NCI-H446 (cell line): ENCODE data around the gene ENKD1.
"Not testable (repeated sequence)": the region's sequence is repeated elsewhere in the genome, so short reads cannot be mapped to it uniquely, and the experiment has no call there.

ENCODE experiments used
- DNase-seq, 2 experiments: peaks; one replicate each; lab custom pipeline; 2025; lab: John Stamatoyannopoulos, UW

ENKD1 gene, protein sequence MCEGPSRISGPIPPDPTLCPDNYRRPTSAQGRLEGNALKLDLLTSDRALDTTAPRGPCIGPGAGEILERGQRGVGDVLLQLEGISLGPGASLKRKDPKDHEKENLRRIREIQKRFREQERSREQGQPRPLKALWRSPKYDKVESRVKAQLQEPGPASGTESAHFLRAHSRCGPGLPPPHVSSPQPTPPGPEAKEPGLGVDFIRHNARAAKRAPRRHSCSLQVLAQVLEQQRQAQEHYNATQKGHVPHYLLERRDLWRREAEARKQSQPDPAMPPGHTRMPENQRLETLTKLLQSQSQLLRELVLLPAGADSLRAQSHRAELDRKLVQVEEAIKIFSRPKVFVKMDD

DNA sequence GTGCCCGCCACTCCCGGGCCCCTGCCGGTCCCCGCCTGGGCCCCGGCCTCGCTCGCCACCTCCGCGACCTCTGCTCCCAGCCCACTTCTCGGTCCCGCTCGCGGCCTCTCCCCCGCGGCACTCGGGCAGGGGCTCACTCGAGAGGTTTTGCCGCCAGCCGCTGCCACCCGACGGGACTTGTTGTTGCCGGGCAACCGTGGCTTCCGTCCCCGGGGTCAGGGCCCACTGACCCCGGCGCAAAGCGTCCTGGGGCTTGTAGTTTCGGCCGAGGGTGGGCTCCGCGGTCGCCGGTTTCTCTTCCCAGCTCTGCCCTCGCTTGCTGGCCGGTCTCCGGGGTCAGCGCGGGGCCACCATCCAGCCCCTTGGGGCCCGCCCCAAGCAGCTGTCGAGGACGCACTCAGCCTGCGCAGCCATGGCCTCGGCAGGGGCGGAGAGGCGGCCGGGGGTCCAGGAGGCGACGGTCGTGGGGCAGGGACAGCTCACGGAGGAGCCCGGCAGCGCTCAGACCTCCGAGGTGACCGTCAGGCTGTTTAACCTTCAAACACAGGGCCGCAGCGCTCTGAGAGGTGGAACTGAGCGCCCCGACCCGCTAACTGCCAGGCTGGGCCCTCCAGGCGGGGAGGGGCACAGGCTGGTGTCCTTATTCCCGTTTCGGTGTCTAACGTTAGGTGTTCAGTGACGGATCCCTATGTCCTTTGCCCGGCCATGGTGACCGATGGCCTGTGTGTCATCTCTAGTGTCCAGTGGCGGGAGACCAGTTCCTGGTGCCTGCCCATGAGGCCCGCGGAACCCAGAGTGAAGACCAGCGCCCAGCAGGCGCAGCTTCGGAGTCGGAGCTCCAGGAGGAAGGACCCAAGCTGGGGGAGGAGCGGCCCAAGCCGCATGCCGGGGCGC, at the start of gene ENKD1, which contains the start of gene C16orf86:
Gene ENKD1 (minus strand): TSS at position 192 of the 894 bp plus-strand sequence. CDS start 308 bp downstream, outside the sequence.
Gene C16orf86 (plus strand): TSS at position 256 of the 894 bp plus-strand sequence. CDS start 157 bp downstream, at position 413.
- DNase-seq = peak in 1 of 2 experiments; percentile 71

DNA sequence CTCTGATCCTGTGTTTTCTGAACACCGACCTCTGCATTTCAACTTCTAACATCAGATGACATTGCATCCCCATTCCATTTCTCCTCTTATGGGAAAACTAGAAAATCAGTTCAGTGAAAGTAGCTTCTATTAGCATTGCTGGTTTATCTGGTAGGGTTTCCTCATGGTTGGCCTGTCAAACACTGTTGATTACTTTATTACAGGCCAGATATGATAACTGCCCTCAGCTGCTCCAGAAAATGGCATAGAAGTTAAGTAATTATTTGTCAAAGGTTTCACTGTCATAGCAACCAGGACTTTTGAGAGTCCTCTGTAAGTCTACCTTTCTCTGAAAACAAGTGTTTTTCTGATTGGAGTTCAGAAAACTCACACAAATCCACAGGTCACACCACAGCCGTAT, 49.5 kb upstream of the ENKD1 start:
- no peak for DNase-seq

DNA sequence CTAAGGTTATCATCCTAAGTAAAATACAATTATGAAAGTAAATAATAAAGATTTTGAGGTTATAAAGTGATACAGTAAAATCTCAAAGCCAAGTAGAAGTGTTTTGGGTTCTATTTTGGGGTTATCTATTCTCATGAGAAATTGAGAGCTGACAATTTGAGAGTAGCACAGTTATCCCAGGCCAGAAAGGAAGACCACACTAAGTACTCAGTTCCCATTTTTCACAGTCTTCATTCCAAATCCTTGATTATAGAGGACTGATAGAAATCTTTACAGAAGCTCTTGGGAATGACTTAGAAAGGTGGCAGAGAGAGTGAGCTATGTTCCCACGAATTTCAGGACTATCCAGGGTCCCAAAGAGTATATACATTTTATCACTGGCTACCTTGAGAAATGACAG, 48.0 kb upstream of the ENKD1 start:
- DNase-seq = no peak

DNA sequence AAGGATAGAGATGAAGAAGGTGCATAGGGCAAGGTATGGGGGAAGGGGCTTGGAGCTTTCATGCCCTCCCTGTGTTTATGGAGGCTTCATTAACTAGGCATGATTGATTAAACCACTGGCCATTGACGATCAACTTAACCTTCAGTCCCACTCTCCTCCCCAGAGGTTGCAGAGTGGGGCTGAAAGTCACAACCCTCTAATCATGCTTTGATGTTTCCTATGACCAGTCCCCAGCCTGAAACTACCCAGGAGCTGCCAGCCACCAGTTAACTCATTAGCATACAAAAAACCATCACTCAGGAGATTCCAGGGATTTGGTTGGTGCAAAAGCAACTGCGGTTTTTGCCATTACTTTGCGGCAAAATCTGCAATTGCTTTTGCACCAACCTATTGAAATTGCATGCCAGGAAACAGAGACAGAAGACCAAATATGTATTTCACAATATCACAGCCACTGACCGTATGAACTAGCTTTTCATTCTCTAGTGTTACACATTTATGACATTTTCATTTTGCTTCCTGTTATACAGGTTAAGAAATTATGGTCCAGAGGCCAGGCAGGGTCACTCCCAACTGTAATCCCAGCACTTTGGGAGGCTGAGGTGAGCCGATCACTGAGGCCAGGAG, 47.2 kb upstream of the ENKD1 start:
- no peak for DNase-seq

DNA sequence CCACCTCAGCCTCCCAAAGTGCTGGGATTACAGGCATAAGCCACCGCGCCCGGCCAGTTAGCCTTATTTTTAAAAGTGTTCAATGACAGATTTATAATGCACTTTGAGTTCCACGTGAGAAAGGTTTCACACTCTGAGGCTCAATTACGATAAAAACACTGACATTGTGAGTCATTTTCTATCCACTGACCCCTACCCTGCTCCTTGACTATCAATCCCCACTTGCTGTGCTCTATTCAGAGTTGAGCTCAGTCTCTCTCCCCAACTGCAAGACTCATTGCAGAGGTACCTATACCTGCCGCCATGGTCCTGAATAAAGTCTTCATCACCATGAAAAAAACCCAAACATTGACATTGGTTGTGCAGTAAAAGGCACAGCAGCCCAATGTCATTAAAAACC, 44.1 kb upstream of the ENKD1 start:
- DNase-seq = no peak

DNA sequence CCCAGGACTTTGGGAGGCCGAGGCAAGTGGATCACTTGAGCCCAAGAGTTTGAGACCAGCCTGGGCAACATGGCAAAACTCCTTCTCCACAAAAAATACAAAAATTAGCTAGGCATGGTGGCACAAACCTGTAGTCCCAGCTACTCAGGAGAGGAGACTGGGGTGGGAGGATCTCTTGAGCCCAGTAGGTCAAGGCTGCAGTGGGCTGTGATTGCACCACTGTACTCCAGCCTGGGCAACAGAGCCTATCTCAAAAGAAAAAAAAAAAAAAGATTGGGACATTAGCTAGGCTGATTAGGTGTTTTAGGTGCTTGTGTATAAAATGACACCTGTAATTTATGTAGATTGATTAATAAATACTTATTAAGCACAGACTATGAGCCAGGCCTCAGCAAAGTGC, 42.5 kb upstream of the ENKD1 start:
- DNase-seq = no peak

DNA sequence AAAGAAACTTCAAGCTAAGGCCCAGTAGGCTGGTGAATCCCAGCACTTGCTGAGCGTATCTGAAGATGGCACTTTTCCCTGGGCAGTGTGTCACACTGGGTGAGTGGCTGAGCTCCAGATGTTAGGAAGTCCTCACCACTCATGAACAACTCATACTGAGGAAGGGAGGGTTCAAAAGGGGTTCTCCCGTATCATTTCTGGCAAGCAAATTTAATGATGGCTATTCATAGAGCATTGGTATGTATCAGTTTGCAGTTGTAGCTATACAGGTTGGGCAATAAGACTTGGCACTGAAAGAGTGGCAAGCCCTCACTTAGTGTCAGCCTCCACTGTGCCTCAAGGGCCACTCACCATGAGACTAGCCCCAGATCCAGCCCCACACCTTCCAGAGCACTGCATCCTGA, 41.8 kb upstream of the ENKD1 start:
- DNase-seq = no peak

DNA sequence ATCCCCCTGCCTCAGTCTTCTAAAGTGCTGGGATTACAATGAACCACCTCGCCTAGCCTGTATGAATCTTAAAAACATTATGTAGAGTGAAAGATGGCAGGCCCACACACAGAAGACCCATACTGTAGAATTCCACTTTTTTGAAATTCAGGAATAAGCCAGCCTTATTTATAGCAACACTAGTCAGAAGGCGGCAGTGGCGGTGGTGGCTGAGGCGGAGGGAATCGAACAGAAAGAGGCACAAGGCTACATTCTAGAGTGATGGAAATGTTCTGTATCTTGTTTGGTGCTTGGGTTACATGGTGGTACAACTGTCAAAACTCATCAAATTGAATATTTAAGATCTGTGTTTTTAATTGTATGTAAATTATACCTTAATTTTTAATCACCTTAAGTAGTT, 41.2 kb upstream of the ENKD1 start:
- DNase-seq = no peak

DNA sequence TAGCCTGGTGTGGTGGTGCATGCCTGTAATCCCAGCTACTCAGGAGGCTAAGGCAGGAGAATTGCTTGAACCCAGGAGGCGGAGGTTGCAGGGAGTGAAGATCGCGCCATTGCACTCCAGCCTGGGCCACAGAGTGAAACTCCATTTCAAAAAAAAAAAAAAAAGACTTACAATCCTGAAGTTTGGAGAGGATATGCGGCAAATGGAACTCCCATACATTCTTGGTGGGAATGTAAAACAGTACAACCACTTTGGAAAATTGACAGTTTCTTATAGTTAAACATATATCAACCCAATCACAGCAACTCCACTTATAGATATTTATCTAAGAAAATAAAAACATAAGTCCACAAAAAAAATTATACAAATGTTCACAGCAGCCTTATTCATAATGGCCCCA, 40.7 kb upstream of the ENKD1 start:
- DNase-seq = no peak

DNA sequence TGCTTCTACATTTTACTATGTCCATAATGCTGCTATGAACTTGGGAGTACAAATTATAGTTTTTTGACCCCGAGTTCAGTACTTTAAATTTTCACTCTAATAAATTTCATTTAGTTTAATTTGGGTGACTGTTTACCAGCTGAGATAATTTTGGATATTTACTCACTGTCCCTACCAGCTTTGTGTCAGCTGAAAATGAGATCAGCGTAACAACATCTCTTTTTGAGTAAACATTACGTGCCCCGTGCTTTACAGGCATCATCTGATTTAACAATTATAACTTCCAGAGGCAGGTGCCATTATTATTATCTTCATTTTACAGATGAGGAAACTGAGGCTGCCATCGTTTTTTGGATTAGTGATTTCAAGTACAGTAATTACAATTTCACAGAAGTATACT, 37.6 kb upstream of the ENKD1 start:
- no peak for DNase-seq

DNA sequence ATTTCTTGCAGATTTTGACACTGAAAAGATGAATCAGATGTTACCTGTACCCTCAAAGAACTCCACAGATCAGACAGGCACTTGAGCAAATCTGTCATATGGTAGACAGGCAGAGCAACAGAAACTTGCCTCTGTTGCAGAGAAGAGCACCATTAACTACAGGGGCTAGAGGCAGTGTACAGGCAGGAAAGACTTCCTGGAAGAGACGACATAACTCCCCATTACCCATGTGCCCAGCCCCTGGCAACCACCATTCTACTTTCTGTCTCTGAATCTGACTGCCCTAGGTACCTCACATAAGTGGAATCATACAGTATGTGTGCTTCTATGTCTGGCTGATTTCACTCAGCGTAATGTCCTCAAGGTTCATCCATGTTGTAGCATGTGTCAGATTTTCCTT, 37.1 kb upstream of the ENKD1 start:
- DNase-seq = no peak

DNA sequence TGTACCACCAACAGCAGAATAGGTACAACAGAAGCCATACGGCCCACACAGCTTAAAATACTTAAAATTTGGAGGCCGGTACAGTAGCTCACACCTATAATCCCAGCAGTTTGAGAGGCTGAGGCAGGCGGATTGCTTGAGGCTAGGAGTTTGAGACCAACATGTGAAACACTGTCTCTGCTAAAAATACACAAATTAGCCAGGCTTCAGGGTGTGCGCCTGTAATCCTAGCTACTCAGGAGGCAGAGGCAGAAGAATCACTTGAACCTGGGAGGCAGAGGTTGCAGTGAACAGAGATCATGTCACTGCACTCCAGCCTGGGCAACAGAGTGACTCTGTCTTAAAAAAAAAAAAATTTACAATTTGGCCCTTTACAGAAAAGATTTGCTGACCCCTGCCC, 35.6 kb upstream of the ENKD1 start:
- no peak for DNase-seq

DNA sequence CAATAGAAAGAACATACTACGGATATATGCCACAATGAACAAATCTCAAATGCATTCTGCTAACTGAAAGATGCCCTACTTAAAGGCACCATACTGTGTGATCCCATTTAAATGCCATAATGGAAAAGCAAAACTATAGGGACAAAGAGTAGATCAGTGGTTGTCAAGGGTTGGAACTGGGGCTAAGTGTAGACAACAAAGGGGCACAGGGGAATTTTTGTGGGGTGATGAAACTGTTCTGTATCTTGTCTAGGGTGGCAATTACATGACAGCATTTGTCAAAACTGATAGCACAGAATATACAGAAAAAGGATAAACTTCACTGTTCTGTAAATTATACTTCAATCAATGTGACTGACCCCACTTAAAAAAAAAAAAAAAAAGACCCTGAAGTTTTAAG, 34.9 kb upstream of the ENKD1 start:
- no peak for DNase-seq

DNA sequence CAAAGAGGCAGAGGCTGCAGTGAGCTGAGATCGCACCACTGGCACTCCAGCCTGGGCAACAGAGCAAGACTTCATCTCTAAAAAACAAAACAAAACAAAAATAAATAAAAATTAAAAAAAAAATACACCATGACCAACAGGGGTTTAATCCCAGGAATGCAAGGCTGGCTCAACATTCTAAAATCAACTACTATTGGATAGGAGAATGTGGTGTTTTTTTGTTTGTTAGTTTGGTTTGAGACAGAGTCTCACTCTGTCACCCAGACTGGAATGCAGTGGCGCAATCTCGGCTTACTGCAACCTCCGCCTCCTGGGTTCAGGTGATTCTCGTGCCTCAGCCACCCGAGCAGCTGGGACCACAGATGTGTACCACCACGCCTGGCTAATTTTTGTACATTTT, 32.7 kb upstream of the ENKD1 start:
- no peak for DNase-seq

DNA sequence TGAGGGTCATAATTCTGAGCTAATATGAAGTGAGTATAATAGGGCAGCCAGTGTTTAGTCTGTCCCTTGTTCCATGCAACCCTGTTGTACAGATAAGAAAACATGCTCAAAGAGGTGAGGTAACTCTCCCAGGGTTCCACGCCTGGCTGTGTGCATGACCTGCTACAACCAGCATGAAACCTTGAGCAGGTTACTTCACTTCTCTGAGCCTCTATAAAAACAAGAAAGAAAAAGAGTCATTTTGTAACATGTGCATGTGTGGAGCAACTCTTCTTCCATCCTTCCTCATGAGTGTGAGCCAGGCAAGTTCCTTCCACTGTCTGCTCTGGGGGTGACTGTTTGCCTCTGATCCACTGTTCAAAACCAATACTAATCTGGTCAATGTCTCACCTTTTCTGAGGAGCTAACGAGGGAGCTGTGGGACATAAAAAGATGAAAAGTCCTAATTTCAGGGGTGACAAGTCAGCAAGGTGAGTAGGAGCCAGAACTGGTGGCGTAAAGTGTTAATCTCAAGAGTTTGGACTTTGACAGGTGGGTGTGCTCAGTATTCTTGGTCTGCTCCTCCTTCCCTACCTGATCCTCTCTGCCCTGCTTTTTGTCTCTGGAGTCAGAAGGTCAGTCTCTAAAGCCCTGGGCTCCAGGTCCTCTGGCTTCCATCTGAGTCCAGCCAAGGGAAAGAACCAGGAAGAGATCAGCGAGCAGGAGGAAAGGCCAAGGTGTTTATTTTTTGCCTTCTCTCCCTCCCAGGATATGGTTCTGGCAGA, 31.1 kb upstream of the ENKD1 start:
- DNase-seq = no peak

DNA sequence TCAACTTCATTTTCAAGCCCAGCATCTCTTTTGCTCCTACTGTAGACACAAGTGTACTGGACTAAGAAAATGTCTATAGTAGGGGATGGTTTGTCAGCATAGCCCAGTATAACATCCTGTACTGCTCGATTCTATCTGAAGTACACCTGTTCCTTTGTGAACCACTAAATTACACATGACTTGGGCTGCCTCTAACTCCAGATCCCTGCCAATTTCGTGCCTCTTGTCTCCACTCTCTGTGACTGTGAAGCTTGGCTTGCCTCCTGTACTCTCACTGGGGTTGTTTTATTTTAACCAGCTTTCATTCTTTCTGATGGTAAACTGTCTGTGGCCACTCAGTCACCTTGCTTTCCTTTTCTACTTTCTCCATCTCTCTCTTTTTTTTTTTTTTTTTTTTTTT, 28.1 kb upstream of the ENKD1 start:
- DNase-seq = no peak

DNA sequence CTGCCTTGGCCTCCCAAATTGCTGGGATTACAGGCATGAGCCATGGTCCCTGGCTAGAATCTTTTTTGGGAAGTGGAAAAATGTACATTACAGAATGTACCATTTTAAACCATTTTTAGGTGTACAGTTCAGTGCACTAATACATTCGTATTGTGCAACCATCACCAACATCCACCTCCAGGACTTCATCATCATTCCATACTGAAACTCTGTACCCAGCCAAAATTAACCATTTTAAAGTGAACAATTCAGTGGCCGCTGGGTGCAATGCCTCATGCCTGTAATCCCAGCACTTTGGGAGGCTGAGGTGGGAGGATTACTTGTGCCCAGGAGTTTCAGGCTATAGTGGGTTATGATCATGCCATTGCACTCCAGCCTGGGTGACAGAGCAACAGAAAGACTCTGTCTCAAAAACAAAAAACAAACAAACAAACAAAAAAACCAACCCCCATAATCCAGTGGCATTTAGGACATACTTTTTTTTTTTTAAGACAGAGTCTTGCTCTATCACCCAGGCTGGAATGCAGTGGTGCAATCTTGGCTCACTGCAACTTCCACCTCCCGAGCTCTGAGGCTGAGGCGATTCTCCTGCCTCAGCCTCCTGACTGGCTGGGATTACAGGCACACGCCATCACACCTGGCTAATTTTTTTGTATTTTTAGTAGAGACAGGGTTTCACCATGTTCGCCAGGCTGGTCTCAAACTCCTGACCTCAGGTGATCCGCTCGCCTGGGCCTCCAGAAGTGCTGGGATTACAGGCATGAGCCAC, 27.2 kb upstream of the ENKD1 start:
- not testable (repeated sequence) for DNase-seq

DNA sequence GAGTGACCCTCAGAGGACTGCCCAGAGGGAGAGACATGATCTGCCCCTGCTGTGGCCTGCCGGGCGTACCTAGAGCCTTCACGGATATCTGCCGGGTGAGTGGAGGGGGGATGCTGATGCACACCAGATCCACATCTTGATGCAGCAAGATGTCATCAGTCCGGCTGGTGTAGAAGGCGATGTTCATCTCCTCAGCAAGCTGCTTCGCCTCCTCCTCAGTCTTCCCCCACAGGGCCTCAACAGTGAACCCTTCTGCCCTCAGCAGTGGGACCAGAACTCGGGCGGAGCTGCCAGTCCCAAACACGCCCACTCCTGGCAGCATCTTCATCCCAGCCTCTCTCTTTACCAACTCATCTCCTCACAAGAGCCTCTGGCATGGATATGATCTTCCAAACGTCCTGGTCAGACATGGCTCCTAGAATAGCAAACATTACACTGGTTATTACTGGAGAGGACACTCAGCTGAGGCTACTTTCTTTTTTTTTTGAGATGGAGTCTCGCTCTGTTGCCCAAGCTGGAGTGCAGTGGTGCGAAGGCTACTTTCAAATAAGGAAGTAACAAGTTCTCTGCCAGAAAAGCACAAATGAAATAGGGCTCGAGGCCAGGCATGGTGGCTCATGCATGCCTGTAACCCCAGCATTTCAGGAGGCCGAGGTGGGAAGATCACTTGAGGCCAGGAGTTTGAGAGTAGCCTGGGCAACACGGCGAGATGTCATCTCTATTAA, 19.0 kb upstream of the ENKD1 start:
- DNase-seq = no peak

DNA sequence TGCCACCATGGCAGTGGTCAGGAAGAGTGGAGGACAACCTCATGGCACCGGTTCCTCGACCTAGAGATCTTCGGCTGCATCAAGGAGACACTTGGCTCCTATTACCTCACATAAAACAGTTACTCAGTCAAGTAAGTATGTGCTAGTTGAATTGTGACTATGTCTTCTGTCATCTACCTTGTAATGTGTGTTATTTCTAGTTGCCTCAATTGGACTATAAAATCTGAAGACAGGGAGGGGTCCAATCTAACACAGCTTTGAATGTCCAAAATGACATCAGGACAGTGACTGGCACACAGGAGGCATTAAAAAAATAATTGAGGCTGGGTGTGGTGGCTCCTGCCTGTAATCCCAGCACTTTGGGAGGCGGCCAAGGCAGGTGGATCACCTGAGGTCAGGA, 17.2 kb upstream of the ENKD1 start:
- DNase-seq = no peak
